Esophagus squamous epithelium (tissue), 5 donors: ENCODE measurements around the gene DUS3L. TPM values are rescaled to one million over a fixed set of nuclear protein-coding genes. Genes with fewer than 3 reads are reported as not detected.

ENCODE experiments used
- DNase-seq: peaks from one replicate; lab custom pipeline; 2025; lab: John Stamatoyannopoulos, UW
- H3K27ac ChIP-seq, 4 donors: fragments of 200-600 bp; sonication (generic); one replicate each; pipeline ENCODE4 v1.5.1; 2016 to 2019; ENCODE audit warnings: mild to moderate bottlenecking in 1 of 4
- H3K27me3 ChIP-seq, 4 donors: fragments of 200-600 bp; sonication (generic); 1 replicate in 3 of 4; 2 replicates in 1 of 4; pipeline versions ENCODE4 v1.5.1 to v1.6.0; 2017 to 2021; ENCODE audit warnings: antibody characterized with exemption in 1 of 4
- H3K36me3 ChIP-seq, 3 donors: fragments of 200-600 bp; sonication (generic); one replicate each; pipeline ENCODE4 v1.5.1; 2016 to 2019
- H3K4me1 ChIP-seq, 3 donors: fragments of 200-600 bp; sonication (generic); one replicate each; pipeline ENCODE4 v1.5.1; 2017 to 2019
- H3K4me3 ChIP-seq, 4 donors: fragments of 200-600 bp; sonication (generic); 1 replicate in 3 of 4; 2 replicates in 1 of 4; pipeline ENCODE4 v1.5.1; 2016 to 2019; ENCODE audit warnings: mild to moderate bottlenecking in 2 of 4, moderate library complexity in 1 of 4
- H3K9me3 ChIP-seq, 3 donors: fragments of 200-600 bp; sonication (generic); one replicate each; pipeline ENCODE4 v1.5.1; 2016 to 2019
- POLR2A ChIP-seq, 4 donors: fragments of 450-650 bp; IDR thresholded peaks; one replicate each; pipeline ENCODE4 v1.6.1; 2017; ENCODE audit warnings: antibody characterized with exemption in 4 of 4, mild to moderate bottlenecking in 4 of 4, moderate library complexity in 3 of 4
- WGBS, 2 donors: methylation state at CpG; one replicate each; pipeline ENCODE4 v1.1.5; 2018; 5-methylcytosine and 5-hydroxymethylcytosine counted together
- intact Hi-C: fragments of 100-400 bp; cut with DNase I; formaldehyde crosslinking; loops from one replicate; pipeline ENCODE4 v1.15.0; 2022
- total RNA-seq, 4 donors: library from RNA; depleted of rRNA; stranded (reverse); fragments of >200 nt; gene quantifications; one replicate each; pipeline ENCODE4 v1.1.0, GENCODE V29; 2016
- TF ChIP-seq, protein P1 (sequence below), 6 experiments: fragments of 450-650 bp in 4 of 6; fragments of 200-600 bp in 2 of 6; sonication (generic) in 2 of 6; IDR thresholded peaks; one replicate each; pipeline ENCODE4 v1.5.1; 2016 to 2019; ENCODE audit warnings: antibody characterized with exemption in 6 of 6, mild to moderate bottlenecking in 4 of 6, moderate library complexity in 4 of 6
- donor health status: DM: yes; HTN: yes; CAD: no.

The DUS3L gene
- total RNA-seq, 4 donors from 2014 or later = 19.2 to 45.8 (median 39.4) TPM

DNA sequence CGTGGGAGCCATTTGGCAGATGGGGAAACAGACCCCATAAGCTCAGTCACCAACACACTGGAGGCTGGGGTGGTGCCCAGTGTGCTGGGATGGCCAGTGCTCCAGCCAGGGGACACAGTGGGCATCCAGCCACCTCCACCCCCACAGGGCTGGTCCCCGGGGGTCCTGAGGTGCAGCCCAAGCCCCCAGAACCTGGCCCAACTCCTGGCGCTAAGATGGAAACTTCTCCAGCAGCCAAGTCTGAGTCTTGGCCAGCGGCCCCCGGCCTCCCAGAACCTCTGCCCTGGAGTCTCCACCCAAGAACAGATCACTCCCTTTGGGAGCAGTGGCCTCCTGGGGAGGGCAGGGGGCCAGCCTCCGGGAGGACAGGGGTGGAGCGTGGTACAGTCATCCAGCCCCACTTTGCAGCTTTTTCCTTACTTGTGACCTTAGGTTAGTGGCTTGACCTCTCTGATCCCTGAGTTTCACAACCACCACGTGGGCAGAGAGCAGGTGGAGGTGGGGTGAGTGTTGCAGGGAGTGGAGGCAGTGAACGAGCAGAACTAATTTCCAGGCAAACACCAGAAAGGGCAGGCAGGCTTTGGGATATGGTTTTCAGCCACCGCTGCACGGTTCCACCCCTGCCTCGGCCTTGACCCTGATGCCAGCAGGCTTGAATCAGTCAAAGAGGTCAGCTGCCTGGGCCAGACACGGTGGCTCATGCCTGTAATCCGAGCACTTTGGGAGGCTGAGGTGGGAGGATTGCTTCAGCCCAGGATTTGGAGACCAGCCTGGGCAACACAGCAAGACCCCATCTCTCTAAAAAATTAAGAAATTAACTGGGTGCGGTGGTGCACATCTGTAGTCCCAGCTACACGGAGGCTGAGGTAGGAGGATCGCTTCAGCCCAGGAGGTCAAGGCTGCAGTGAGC is 9.7 kb upstream of the DUS3L start:
- no peaks in the 10 kb centered on the region for H3K36me3 ChIP-seq
- intact Hi-C loops = no loop called here
- no peak overlapping the region for H3K27ac ChIP-seq
- H3K27me3 ChIP-seq = peaks cover 0 to 67% (median 3%) of the 10 kb centered on the region in 4 donors
- no peak for DNase-seq
- WGBS, 2 donors = 67 to 73% methylated on average over 7 to 9 of the region's 17 CpGs
- H3K4me1 ChIP-seq = peaks cover 9 to 43% (median 21%) of the 10 kb centered on the region in 3 donors
- H3K4me3 ChIP-seq = no peak overlapping the region
- TF ChIP-seq POLR2A (IDR thresholded peaks at IDR 0.05) = no peak
- TF ChIP-seq, protein P1, sequence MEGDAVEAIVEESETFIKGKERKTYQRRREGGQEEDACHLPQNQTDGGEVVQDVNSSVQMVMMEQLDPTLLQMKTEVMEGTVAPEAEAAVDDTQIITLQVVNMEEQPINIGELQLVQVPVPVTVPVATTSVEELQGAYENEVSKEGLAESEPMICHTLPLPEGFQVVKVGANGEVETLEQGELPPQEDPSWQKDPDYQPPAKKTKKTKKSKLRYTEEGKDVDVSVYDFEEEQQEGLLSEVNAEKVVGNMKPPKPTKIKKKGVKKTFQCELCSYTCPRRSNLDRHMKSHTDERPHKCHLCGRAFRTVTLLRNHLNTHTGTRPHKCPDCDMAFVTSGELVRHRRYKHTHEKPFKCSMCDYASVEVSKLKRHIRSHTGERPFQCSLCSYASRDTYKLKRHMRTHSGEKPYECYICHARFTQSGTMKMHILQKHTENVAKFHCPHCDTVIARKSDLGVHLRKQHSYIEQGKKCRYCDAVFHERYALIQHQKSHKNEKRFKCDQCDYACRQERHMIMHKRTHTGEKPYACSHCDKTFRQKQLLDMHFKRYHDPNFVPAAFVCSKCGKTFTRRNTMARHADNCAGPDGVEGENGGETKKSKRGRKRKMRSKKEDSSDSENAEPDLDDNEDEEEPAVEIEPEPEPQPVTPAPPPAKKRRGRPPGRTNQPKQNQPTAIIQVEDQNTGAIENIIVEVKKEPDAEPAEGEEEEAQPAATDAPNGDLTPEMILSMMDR (IDR thresholded peaks at IDR 0.05) = no peak
- no peaks in the 10 kb centered on the region for H3K9me3 ChIP-seq

DNA sequence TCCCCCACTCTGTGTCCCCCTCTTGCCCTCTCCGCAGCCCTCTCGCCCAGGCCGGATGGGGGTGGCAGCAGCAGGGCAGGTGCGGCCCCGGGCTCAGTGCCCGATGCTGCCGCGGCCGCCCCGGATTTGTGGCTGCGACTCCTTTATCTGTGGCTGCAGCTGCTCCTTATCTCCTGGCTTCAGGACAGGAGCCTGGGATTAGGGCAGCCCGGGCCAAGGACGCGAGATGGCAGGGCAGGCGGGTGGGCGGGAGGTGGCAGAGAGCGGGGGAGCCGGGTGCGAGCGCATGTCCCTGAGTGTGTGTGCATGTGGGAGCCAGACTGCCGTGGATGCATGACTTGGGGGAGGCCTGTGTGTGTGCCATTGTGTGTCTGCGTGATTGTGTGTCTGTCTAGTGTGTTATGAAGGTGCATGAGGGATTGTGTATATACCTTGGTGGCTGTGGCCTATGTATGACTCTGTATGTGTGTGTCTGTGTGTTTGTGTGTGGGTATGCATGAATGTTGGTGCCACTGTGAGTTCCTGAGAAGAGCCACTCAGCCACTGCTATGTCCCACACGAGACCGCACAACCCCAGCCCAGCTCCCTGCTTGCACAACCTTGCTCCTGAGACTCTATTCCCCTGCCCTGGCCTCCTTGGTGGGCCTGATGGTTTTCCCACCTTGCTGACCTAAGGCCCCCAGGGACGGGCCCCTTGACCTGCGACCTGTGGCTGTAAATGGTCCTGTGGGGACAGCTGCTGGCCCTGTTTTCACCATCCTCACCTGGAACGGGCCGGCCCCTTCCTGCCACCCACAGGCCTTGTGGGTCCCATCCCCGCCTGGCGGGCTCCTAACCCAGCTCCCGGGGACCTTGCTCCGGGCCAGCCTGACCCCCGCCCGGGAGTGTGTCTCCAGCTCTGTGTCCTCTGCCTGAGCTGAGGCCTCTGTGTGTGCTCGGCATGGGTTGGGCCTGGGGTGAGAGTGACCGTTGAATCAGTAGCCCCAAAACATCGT is 8.6 kb upstream of the DUS3L start:
- Histone ChIP-seq H3K9me3 (no peaks in the 10 kb centered on the region), H3K36me3 (no peaks in the 10 kb centered on the region), H3K4me3 (no peak overlapping the region), H3K4me1 (peaks cover 8 to 42% (median 13%) of the 10 kb centered on the region in 3 donors), H3K27me3 (peaks cover 0 to 58% (median 3%) of the 10 kb centered on the region in 4 donors), H3K27ac (no peak overlapping the region)
- intact Hi-C loops = no loop called here
- DNase-seq = no peak
- TF ChIP-seq POLR2A (IDR thresholded peaks at IDR 0.05) = no peak
- TF ChIP-seq, protein P1 (IDR thresholded peaks at IDR 0.05) = no peak
- WGBS, 2 donors = 40 to 79% methylated on average over 1 to 11 of the region's 37 CpGs

DNA sequence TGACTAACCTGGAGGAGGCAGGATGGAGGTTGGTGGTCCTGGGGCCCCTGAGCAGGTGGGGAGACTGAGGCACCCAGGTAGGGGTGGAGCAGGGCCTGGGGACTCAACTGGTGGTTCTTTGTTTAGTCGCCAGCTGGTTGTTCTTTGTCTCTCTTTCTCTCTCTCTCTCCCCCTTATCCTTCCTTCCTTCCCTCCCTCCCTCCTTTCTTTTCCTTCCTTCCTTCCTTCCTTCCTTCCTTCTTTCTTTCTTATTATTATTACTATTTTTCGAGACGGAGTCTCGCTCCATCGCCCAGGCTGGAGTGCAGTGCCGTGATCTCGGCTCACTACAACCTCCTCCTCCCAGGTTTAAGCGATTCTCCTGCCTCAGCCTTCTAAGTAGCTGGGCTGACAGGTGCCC is 7.3 kb upstream of the DUS3L start:
- H3K27me3 ChIP-seq = peaks cover 0 to 46% (median 3%) of the 10 kb centered on the region in 4 donors
- intact Hi-C loops = no loop called here
- peaks cover 0 to 34% (median under 1%) of the 10 kb centered on the region in 3 donors for H3K4me1 ChIP-seq
- no peaks in the 10 kb centered on the region for H3K36me3 ChIP-seq
- no peaks in the 10 kb centered on the region for H3K9me3 ChIP-seq
- no peak overlapping the region for H3K27ac ChIP-seq
- WGBS, 2 donors = 85 to 87% methylated on average over 8 of the region's 8 CpGs
- TF ChIP-seq POLR2A (IDR thresholded peaks at IDR 0.05) = no peak
- TF ChIP-seq, protein P1 (IDR thresholded peaks at IDR 0.05) = no peak
- no peak for DNase-seq
- H3K4me3 ChIP-seq = no peak overlapping the region

DNA sequence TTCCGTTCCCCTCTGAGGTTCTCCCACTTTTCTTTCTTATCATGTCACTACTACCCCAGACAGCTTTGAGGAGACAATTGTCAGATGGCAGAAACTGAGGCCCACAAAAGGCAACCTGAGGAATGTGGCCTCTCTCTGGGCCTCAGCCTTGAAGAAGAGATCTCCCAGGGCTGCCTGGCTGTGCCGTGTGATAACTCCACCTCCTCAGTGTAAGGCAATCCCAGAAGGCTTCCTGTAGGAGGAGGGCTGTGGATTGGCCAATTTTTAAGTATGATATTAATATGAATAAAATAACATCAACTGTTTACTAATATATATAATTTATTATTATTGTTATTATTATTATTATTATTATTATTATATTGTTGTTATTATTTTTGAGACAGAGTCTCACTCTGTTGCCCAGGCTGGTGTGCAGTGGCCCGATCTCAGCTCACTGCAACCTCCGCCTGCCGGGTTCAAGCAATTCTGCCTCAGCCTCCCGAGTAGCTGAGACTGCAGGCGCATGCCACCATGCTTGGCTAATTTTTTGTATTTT is 4.5 kb upstream of the DUS3L start:
- H3K36me3 ChIP-seq = no peaks in the 10 kb centered on the region
- no peak overlapping the region for H3K4me3 ChIP-seq
- peaks cover 0 to 12% (median 0%) of the 10 kb centered on the region in 3 donors for H3K4me1 ChIP-seq
- intact Hi-C loops = no loop called here
- no peak overlapping the region for H3K27ac ChIP-seq
- no peak for DNase-seq
- peaks cover 0 to 19% (median 0%) of the 10 kb centered on the region in 4 donors for H3K27me3 ChIP-seq
- TF ChIP-seq POLR2A (IDR thresholded peaks at IDR 0.05) = no peak
- TF ChIP-seq, protein P1 (IDR thresholded peaks at IDR 0.05) = no peak
- 82 to 84% methylated on average over 7 of the region's 7 CpGs for WGBS, 2 donors
- no peaks in the 10 kb centered on the region for H3K9me3 ChIP-seq
